Prostate gland (tissue), 2 donors: ENCODE data around the gene MRM3.

Experiments used
- POLR2AphosphoS5 ChIP-seq: sonication (generic); formaldehyde crosslinking; IDR thresholded peaks from one replicate; pipeline ENCODE4 v1.6.1; 2017; ENCODE audit warnings: antibody characterized with exemption
- TF ChIP-seq, protein P1 (sequence below), 4 experiments: fragments of 200-600 bp in 2 of 4; fragments of 450-650 bp in 2 of 4; sonication (generic) in 2 of 4; IDR thresholded peaks; 1 replicate in 3 of 4; 2 replicates in 1 of 4; pipeline ENCODE4 v1.5.1; 2016 to 2019; ENCODE audit warnings: antibody characterized with exemption in 4 of 4, mild to moderate bottlenecking in 2 of 4, moderate library complexity in 2 of 4

DNA sequence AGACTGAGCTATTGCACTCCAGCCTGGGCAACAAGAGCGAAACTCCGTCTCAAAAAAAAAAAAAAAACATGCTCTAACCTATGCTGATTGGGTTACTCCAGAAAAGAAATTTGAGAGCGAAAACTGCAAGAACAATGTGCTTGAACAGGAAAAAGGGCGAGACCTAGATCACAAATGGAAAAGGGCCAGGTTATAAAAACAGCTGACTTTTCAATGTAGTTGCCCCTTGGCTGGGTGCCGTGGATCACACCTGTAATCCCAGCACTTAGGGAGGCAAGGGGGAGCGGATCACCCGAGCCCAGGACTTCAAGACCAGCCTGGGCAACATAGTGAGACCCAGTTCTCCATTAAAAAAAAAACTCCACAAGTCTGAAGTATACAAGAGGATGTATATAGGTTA, 48.8 kb downstream of the MRM3 start:
- TF ChIP-seq, protein P1, sequence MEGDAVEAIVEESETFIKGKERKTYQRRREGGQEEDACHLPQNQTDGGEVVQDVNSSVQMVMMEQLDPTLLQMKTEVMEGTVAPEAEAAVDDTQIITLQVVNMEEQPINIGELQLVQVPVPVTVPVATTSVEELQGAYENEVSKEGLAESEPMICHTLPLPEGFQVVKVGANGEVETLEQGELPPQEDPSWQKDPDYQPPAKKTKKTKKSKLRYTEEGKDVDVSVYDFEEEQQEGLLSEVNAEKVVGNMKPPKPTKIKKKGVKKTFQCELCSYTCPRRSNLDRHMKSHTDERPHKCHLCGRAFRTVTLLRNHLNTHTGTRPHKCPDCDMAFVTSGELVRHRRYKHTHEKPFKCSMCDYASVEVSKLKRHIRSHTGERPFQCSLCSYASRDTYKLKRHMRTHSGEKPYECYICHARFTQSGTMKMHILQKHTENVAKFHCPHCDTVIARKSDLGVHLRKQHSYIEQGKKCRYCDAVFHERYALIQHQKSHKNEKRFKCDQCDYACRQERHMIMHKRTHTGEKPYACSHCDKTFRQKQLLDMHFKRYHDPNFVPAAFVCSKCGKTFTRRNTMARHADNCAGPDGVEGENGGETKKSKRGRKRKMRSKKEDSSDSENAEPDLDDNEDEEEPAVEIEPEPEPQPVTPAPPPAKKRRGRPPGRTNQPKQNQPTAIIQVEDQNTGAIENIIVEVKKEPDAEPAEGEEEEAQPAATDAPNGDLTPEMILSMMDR (IDR thresholded peaks at IDR 0.05), result no peak
- no peak for TF ChIP-seq POLR2AphosphoS5
